GOT3 (cell line): ENCODE results near the gene PRRC2C.
"Not testable (repeated sequence)": the region's sequence is repeated elsewhere in the genome, so short reads cannot be mapped to it uniquely, and the experiment has no call there.

Source experiments
- DNase-seq: peaks from one replicate; lab custom pipeline; 2025; ENCODE audit warnings: mixed read lengths; lab: John Stamatoyannopoulos, UW

Gene PRRC2C

GRCh38 chr1:171585715-171586114 is 100.4 kb downstream of the PRRC2C start:
- DNase-seq = no peak

GRCh38 chr1:171588230-171588629 is 102.9 kb downstream of the PRRC2C start:
- no peak for DNase-seq

- DNase-seq = no peak
Measured at GRCh38 chr1:171590022-171590421, 104.7 kb downstream of the PRRC2C start.

- DNase-seq = no peak
Measured at GRCh38 chr1:171595324-171595723, 110.0 kb downstream of the PRRC2C start.

- no peak for DNase-seq
Measured at GRCh38 chr1:171596119-171596518, 110.8 kb downstream of the PRRC2C start.

GRCh38 chr1:171596705-171597104 is 111.4 kb downstream of the PRRC2C start:
- no peak for DNase-seq

- no peak for DNase-seq
Measured at GRCh38 chr1:171597203-171597602, 111.9 kb downstream of the PRRC2C start.

GRCh38 chr1:171600310-171600709 is 115.0 kb downstream of the PRRC2C start:
- not testable (repeated sequence) for DNase-seq

- DNase-seq = no peak
Measured at GRCh38 chr1:171600862-171601261, 115.5 kb downstream of the PRRC2C start.

- not testable (repeated sequence) for DNase-seq
Measured at GRCh38 chr1:171603042-171603441, 117.7 kb downstream of the PRRC2C start.

- DNase-seq = no peak
Measured at GRCh38 chr1:171606402-171606941, 121.1 kb downstream of the PRRC2C start.

GRCh38 chr1:171610385-171610784 is 125.1 kb downstream of the PRRC2C start:
- no peak for DNase-seq

GRCh38 chr1:171611306-171611705 is 126.0 kb downstream of the PRRC2C start:
- no peak for DNase-seq

- DNase-seq = no peak
Measured at GRCh38 chr1:171613282-171613681, 128.0 kb downstream of the PRRC2C start.

- not testable (repeated sequence) for DNase-seq
Measured at GRCh38 chr1:171615122-171615906, 130.0 kb downstream of the PRRC2C start.

GRCh38 chr1:171616586-171616985 is 131.3 kb downstream of the PRRC2C start:
- no peak for DNase-seq

GRCh38 chr1:171622152-171622462 is 136.8 kb downstream of the PRRC2C start, which contains the start of gene MYOCOS:
TSS of gene MYOCOS (plus strand) at chr1:171622243. CDS start at chr1:171623884, 1,641 bp downstream.
- no peak for DNase-seq

GRCh38 chr1:171623651-171624331 is 138.5 kb downstream of the PRRC2C start:
- DNase-seq = no peak

- DNase-seq = no peak
Measured at GRCh38 chr1:171625225-171625624, 139.9 kb downstream of the PRRC2C start.

- no peak for DNase-seq
Measured at GRCh38 chr1:171627020-171627419, 141.7 kb downstream of the PRRC2C start.

GRCh38 chr1:171628225-171628624 is 142.9 kb downstream of the PRRC2C start:
- DNase-seq = no peak

GRCh38 chr1:171635661-171636060 is 150.3 kb downstream of the PRRC2C start:
- no peak for DNase-seq

GRCh38 chr1:171636141-171636540 is 150.8 kb downstream of the PRRC2C start:
- no peak for DNase-seq
